Cardiac fibroblast (primary cell): ENCODE results near the gene IL17RC.

ENCODE experiments used
- DNase-seq, 2 donors: peaks; one replicate each; pipeline versions ENCODE4 v3.0.0 to v3.0.0-alpha.2; 2010; ENCODE audit warnings: low read depth in 2 of 2
- H3K4me3 ChIP-seq, 2 donors: replicated peaks in 1 of 2; 1 replicate in 1 of 2; 2 replicates in 1 of 2; pipeline ENCODE4 v1.5.1; 2011; ENCODE audit warnings: low read depth in 2 of 2, low read length in 2 of 2, mild to moderate bottlenecking in 2 of 2, moderate library complexity in 1 of 2
- TF ChIP-seq, protein P1 (sequence below): IDR thresholded peaks from one replicate; pipeline ENCODE4 v1.5.1; 2011; ENCODE audit warnings: low read depth, mild to moderate bottlenecking, low read length, inconsistent platforms

IL17RC gene

DNA sequence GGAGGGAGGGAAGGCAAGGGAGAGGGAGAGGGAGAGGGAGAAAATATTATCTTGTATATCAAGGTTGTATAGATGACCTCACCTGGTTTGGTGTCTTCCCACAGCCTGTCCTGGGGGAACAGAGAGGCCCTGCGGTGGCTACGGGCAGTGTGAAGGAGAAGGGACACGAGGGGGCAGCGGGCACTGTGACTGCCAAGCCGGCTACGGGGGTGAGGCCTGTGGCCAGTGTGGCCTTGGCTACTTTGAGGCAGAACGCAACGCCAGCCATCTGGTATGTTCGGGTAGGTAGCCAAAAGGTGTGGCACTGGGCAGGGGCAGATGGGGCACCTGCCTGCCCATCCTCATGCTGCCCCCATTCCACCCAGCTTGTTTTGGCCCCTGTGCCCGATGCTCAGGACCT is 23.8 kb downstream of the IL17RC start:
- TF ChIP-seq, protein P1, sequence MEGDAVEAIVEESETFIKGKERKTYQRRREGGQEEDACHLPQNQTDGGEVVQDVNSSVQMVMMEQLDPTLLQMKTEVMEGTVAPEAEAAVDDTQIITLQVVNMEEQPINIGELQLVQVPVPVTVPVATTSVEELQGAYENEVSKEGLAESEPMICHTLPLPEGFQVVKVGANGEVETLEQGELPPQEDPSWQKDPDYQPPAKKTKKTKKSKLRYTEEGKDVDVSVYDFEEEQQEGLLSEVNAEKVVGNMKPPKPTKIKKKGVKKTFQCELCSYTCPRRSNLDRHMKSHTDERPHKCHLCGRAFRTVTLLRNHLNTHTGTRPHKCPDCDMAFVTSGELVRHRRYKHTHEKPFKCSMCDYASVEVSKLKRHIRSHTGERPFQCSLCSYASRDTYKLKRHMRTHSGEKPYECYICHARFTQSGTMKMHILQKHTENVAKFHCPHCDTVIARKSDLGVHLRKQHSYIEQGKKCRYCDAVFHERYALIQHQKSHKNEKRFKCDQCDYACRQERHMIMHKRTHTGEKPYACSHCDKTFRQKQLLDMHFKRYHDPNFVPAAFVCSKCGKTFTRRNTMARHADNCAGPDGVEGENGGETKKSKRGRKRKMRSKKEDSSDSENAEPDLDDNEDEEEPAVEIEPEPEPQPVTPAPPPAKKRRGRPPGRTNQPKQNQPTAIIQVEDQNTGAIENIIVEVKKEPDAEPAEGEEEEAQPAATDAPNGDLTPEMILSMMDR = no peak
- no peak overlapping the region for H3K4me3 ChIP-seq
- no peak for DNase-seq

DNA sequence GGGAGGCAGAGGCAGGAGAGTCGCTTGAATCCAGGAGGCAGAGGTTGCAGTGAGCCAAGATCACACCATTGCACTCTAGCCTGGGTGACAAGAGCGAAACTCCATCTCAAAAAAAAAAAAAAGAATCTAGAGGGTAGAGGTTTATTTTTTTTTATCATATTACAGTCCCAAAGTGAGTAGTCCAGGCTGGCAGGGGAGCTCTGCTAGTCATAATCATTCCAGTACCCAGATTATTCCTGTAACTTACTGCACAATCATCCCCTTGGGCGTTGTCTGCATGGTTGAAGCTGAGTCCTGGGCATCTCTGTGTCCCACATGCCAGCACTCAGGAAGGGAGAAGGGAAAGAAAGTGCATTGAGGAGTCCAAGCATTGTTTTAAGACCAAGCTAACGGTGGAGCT is 25.3 kb downstream of the IL17RC start:
- TF ChIP-seq, protein P1 = no peak
- no peak overlapping the region for H3K4me3 ChIP-seq
- DNase-seq = no peak

DNA sequence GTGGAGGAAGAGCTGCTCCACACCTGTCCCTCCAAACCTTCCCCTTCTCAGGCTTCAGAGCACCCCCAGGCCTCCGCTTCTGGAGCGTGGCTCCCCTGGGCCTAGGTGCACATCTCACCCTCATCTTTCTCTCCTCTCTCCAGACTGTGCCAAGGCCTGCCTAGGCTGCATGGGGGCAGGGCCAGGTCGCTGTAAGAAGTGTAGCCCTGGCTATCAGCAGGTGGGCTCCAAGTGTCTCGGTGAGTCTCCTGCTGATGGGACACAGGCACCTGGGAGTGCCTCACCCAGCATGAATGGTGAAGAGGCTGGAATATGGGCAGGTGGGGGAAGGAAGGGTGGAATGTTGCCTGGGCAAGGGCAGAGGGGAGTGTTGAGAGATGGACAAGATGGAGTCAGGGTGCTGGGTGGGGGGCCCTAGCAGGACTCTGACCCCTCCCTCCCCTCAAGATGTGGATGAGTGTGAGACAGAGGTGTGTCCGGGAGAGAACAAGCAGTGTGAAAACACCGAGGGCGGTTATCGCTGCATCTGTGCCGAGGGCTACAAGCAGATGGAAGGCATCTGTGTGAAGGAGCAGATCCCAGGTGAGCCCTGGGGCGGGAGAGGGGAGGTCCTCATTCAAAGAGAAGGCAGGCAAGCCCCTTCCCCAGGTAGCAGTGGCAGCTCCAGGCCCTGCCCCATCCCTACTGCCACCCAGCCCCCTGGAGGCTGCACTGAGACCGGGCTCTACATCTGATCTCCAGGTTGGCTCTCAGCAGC is 26.2 kb downstream of the IL17RC start:
- H3K4me3 ChIP-seq = no peak overlapping the region
- TF ChIP-seq, protein P1 = no peak
- DNase-seq = no peak

DNA sequence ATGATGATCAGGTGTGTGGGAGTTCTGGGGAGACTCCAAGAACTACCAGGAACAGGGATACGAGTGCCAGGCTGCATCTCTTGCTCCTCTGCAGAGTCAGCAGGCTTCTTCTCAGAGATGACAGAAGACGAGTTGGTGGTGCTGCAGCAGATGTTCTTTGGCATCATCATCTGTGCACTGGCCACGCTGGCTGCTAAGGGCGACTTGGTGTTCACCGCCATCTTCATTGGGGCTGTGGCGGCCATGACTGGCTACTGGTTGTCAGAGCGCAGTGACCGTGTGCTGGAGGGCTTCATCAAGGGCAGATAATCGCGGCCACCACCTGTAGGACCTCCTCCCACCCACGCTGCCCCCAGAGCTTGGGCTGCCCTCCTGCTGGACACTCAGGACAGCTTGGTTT is 27.4 kb downstream of the IL17RC start:
- TF ChIP-seq, protein P1 = no peak
- H3K4me3 ChIP-seq = no peak overlapping the region
- no peak for DNase-seq

DNA sequence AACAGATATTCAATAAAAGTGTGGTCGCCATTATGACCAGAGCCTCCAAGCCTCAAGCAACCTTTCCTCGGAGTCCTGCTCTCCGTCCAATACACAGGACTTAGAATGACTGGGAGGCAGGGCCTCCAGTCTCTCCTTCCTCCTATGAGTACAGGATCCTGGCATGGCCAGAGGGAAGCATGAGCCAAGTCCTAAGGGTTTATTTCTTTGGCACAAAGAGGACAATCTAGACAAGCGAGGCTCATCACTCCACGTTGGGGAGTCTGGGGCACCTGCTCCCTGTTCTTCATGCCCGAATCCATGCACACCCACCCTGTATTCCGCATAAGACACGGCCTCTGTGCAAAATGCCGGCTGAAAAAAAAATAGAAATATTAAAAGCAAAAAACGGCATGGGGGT is 28.5 kb downstream of the IL17RC start:
- H3K4me3 ChIP-seq = no peak overlapping the region

DNA sequence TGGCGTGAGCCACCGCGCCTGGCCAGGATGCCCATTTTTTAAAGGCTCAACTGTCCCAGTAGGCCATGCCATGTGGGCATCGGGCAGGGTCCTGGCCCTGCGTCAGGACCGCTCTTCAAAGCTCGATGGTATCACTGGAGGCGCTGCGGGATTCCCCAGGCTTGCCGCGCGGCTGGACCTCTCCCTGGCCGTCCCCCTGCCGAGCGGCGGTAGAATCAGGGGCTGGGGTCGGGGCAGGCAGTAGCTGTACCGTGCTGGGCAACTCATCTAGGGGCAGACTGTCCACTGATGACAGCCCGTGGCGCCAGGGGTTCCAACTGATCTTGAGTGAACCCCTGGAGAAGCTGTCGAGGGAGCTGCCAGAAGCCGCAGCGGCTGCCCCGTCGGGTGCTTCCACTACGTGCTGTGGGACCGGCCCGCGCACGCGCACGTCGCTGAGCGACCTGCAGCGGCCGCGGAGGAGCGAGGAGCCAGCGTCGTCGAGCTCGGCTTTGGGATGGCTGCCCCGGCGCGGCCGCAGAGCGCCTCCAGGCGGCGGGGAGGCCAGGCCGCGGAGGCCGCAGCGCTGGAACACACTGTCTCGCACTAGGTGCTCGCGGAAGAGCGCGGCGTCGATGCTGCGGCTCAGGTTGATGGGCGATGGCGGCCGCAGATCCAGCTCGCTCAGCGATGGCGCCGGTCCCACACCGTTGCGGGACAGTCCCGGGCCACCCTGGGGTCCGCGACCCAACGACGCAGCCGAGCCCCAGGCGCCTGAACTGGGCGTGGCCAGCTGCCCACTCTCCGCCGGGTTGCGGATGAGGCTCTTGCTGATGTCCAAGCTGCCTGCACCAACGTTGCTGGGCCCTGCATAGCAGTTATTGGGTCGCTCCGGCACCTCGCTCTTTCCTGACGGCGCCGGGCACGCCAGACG is 29.5 kb downstream of the IL17RC start:
- peak; percentile 89 to 95 for DNase-seq
- TF ChIP-seq, protein P1 = peak; percentile 24
- peak overlapping the region; percentile 61 to 62 for H3K4me3 ChIP-seq

More for the DNA sequence above, 28.5 kb downstream of the IL17RC start:
- DNase-seq = no peak
- TF ChIP-seq, protein P1 = no peak
